HAP-1 (cell line): Measurements from ENCODE around the gene ACKR1.

ENCODE experiments used
- DNase-seq, 2 experiments: peaks; one replicate each; pipeline ENCODE4 v3.0.0-alpha.2; 2016 to 2020; ENCODE audit warnings: low spot score in 2 of 2
- H3K27me3 ChIP-seq: fragments of 250-450 bp; sonication (Bioruptor Pico); 2 replicates; pipeline ENCODE4 v1.5.1; 2020; ENCODE audit warnings: low read depth, mild to moderate bottlenecking, moderate library complexity
- H3K36me3 ChIP-seq: fragments of 250-450 bp; sonication (Bioruptor Pico); replicated peaks from 2 replicates; pipeline ENCODE4 v1.5.1; 2020; ENCODE audit warnings: mild to moderate bottlenecking
- H3K4me1 ChIP-seq: fragments of 250-450 bp; sonication (Bioruptor Pico); 2 replicates; pipeline ENCODE4 v1.5.1; 2020; ENCODE audit warnings: mild to moderate bottlenecking
- H3K4me3 ChIP-seq: fragments of 250-450 bp; sonication (Bioruptor Pico); 2 replicates; pipeline ENCODE4 v1.5.1; 2020; ENCODE audit warnings: mild to moderate bottlenecking, moderate library complexity
- H3K9me3 ChIP-seq: fragments of 250-450 bp; sonication (Bioruptor Pico); 2 replicates; pipeline ENCODE4 v1.5.1; 2020; ENCODE audit warnings: mild to moderate bottlenecking, moderate library complexity
- in situ Hi-C: fragments of 300-500 bp; cut with MboI; formaldehyde crosslinking; loops from 3 replicates; pipeline ENCODE4 v1.14.3; 2020; ENCODE audit warnings: low sequenced_read_pairs, inconsistent platforms, mixed read lengths

ACKR1 gene

DNA sequence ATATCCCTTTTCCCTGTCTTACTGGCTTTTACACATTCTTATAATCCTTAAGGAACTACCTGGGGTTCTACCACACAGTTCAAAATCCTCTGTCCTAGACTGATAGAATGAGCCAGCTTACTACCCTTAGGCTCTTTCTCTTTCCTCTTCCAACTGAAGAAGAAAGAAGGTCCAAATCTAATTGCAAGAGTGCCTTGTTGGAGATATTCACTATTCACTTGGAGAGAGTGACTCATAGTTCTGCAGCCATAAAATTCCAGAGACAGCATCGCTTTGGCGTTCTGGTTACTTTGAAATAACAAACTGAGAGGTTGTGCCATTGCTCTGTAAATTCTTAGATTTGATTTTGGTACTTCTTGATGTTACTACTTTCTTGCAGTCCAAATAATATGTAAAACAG lies 29.1 kb upstream of the ACKR1 start:
- in situ Hi-C loops: no loop called here
- DNase-seq: no peak

DNA sequence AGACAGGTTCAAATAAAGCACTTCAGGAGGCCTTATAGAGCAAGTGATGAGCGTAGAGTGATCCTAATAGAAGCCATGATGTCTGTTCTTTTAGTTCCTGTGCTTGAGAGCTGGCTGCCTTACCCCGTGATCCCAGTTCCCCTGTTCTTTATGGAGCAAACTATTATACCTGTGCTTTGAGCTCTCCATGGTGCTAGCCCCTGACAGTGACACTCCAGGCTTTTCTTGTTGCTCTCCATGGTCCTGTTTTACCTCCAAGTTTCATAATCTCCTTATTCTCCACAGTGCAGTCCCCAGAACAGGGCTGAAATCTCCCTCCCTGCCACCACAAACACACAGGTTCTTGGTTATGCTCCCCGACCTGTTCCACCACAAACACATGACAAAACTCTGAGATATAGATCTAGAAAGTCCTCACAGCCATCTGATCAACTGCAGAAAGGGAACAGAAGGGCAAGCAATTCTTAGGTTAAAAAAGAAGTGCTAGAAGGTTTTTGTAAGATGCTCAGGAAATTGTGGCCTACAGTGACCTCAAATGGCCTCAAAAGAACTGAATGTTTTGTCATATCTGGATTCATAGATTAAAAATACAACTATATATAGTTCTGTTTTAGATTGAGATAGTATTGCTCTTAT lies 27.3 kb upstream of the ACKR1 start:
- Histone ChIP-seq H3K27me3 (no peaks in the 10 kb centered on the region), H3K36me3 (no peaks in the 10 kb centered on the region), H3K4me3 (no peak overlapping the region), H3K9me3 (no peaks in the 10 kb centered on the region), H3K4me1 (no peaks in the 10 kb centered on the region)
- in situ Hi-C loops: no loop called here
- DNase-seq: peak; percentile 45 to 63

More for the DNA sequence above, 29.1 kb upstream of the ACKR1 start:
- Histone ChIP-seq H3K4me1 (no peaks in the 10 kb centered on the region), H3K4me3 (no peak overlapping the region), H3K27me3 (no peaks in the 10 kb centered on the region; the same call in 1 of the 2 replicates), H3K9me3 (no peaks in the 10 kb centered on the region), H3K36me3 (no peaks in the 10 kb centered on the region)

DNA sequence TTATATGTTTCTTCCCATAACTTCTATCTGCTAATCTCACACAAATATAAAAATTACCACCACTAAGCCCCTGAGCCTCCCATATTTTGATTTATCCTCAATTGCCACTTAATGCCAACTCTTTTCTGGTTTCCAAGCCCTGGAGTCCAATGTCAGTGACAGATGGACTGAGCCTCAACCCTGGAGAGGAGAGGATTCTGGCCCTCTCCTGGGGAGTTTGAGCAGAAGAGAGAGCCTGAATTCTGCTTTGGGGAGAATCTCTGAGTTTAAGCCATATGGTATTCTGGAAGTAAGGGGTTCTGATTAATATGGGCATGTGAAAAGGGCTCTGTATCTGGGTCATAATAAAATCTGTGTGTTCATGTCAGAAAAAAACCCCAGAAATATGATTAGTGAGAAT lies 24.8 kb upstream of the ACKR1 start:
- no peak for DNase-seq
- Histone ChIP-seq H3K9me3 (no peaks in the 10 kb centered on the region), H3K4me3 (no peak overlapping the region), H3K27me3 (no peaks in the 10 kb centered on the region), H3K4me1 (no peaks in the 10 kb centered on the region), H3K36me3 (no peaks in the 10 kb centered on the region)
- in situ Hi-C loops: no loop called here

DNA sequence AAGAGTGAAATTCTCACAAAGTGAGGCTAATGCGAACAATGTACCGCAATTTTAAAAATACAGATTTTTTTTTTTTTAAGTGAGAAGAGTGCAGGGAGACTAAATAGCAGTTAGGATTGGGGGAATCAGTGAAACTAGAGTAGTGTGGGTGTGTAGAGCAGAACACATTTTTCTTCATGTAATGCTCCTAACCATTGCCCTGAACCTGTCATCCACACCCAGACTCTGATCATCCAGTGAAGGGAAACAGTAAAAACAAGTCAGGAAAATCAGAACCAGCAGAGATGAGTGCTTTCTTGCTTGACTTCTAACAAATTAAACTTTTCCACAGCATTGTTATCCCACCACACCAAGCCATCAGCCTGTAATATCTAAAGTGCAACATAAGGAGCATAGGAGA lies 24.2 kb upstream of the ACKR1 start:
- Histone ChIP-seq H3K4me3 (no peak overlapping the region), H3K9me3 (no peaks in the 10 kb centered on the region), H3K4me1 (no peaks in the 10 kb centered on the region), H3K36me3 (no peaks in the 10 kb centered on the region), H3K27me3 (no peaks in the 10 kb centered on the region)
- in situ Hi-C loops: no loop called here
- DNase-seq: no peak

DNA sequence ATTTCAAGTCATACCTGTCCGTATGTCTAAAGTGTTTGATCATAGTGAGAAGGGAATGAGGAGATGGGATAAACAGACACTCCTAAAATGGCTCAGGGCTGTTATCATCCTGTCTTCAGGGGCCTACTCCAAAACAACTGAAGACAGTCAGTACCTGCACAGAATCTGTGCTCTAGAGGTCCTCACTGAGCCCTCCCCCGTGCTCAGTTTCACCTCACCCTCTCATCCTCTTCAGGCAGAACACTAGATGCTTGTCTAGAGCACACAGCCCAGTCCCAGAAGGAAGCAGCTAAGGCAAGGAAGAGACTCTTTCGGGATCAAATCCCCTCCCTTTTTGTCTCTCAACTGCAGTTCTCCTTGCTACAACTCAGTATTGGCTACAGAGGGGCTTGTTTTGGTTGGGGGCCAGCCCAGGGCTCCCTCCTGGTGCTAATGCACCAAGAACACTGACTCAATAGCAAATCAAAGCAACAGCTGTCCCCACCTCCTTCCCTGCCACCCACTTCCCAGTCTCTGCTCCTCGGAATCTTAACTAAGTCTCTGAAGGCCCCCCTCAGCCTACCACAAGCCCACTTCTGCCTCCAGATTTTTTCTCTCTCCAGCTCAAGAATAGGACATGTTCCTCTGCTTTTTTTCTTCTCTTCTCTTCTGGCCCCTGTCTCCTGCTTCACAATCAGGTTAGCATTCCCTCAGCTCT lies 23.2 kb upstream of the ACKR1 start:
- Histone ChIP-seq H3K4me1 (no peaks in the 10 kb centered on the region), H3K4me3 (no peak overlapping the region)
- in situ Hi-C loops: no loop called here

DNA sequence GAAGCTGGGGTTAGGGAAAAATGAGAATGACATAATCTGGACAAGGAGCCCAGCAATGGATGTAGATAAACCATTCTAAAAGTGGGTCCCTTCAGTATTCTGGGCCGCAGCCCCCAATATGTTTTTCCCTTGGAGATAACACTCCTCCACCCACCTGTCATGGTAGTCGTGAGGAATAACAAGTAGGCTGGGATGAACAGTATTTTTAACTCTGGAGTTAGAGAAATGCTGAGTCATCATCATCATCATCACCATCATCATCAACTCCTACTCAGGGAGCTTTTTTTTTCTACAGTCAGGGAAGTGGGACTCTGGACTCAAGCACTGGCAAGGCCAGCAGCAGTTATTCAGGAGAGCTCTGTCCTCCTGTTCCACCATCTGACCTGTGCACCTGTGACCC lies 20.5 kb upstream of the ACKR1 start:
- Histone ChIP-seq H3K4me3 (no peak overlapping the region), H3K27me3 (peaks cover 11% of the 10 kb centered on the region), H3K36me3 (no peaks in the 10 kb centered on the region), H3K9me3 (no peaks in the 10 kb centered on the region), H3K4me1 (no peaks in the 10 kb centered on the region)
- in situ Hi-C loops: no loop called here
- DNase-seq: no peak

More for the DNA sequence above, 23.2 kb upstream of the ACKR1 start:
- H3K9me3 ChIP-seq: no peaks in the 10 kb centered on the region
- H3K36me3 ChIP-seq: no peaks in the 10 kb centered on the region
- no peaks in the 10 kb centered on the region for H3K27me3 ChIP-seq
- DNase-seq: no peak

DNA sequence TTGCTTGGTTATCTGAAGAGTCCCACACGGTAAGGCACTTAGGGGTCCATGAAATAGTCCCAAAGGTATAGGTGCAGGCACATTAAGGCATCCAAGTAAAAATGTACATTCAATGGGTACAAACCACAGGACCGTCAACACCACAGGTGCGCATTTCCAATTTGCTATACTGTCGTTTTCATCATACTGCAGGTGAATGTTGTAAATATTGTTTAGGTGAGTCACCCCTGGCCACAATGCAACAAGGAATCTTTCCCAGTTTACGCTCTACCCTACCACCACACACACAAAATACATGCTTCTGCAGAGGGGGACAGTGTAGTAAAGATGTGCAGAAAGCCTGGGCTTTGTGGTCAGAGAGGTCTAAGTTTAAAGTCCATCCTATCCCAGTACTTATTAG lies 19.6 kb upstream of the ACKR1 start:
- DNase-seq: no peak
- in situ Hi-C loops: no loop called here
- no peak overlapping the region for H3K4me3 ChIP-seq
- no peaks in the 10 kb centered on the region for H3K9me3 ChIP-seq
- peaks cover 13% of the 10 kb centered on the region for H3K27me3 ChIP-seq
- no peaks in the 10 kb centered on the region for H3K4me1 ChIP-seq
- no peaks in the 10 kb centered on the region for H3K36me3 ChIP-seq

DNA sequence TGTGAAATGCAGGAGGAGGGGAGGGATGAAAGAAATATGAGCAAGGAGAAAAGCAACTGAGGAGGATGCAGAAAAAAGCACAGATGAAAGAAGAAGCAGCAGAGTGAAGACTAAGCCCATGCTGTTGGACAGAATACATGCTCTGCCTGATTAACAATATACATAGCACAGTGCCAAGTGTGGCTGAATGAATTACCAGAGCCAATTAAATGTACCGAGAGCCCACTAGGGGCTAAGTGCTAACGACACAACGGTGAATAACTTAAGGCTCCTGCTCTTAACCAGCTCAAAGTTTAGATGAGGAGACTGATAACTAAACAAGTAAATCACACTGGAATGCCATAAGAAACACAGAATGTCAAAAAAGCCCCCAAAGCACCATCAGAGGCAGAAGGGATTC lies 17.6 kb upstream of the ACKR1 start:
- H3K4me1 ChIP-seq: no peaks in the 10 kb centered on the region
- peaks cover 13% of the 10 kb centered on the region for H3K27me3 ChIP-seq
- H3K4me3 ChIP-seq: no peak overlapping the region
- no peak for DNase-seq
- in situ Hi-C loops: no loop called here
- no peaks in the 10 kb centered on the region for H3K36me3 ChIP-seq
- no peaks in the 10 kb centered on the region for H3K9me3 ChIP-seq

DNA sequence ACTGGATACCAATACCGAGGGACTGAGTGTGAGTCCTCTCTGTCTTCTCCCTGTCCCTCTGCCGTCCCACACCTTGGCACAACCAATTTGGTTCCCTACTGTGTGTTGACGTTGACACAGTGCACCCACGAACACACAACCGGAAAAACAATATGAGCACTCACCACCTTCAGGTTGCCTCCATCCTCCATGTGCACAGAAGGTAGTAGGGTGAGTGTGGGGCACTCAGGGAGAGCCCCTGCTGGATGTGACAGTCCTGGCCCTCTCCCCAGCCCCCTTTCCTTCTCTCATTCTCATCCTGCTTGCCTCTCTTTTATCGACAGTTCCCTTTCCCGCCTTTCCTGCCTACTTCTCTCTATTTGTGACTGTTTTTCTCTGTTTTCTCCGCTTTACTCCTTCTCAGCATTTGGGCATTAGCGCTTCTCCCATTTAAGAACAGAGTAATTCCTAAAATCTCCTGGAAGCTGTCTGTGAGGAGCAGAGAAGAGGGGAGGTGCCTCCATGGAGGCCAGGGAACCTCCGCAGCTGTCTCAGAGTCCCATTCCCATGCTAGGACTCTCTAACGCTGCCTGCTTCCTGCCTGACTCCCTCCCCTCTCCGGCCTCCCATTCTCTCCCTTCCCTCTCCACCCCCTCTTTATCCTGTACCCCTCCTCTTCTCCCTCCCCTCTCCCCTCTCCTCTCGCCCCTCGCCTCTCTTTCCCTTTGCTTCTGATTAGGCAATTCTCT lies 16.9 kb upstream of the ACKR1 start:
- no peaks in the 10 kb centered on the region for H3K4me1 ChIP-seq
- no peaks in the 10 kb centered on the region for H3K36me3 ChIP-seq
- no peak overlapping the region for H3K4me3 ChIP-seq
- H3K27me3 ChIP-seq: peaks cover 13% of the 10 kb centered on the region
- no peaks in the 10 kb centered on the region for H3K9me3 ChIP-seq
- in situ Hi-C loops: no loop called here
- no peak for DNase-seq

DNA sequence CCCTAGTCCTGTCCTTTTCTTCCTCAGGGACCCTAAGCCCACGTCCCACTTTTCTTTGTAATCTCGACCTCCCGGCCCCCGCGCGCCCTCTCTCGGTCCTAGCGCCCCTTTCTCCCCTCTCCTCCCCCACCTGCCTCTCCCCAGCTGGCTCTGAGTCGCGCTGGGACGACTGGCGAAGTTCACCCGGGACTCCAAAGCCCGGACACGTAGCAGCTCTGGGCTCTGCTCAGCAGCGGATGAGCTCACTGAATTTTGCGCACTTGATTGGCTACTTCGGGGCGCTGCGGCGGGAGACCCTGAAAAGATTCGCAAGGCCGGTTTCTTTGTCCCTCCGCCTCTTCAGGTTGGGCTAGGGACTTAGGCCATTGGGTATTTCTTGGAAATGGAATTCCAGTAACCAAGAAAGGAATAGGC lies 16.3 kb upstream of the ACKR1 start:
- in situ Hi-C loops: no loop called here
- Histone ChIP-seq H3K36me3 (no peaks in the 10 kb centered on the region), H3K9me3 (no peaks in the 10 kb centered on the region), H3K4me1 (no peaks in the 10 kb centered on the region), H3K27me3 (peaks cover 13% of the 10 kb centered on the region), H3K4me3 (no peak overlapping the region)
- no peak for DNase-seq

DNA sequence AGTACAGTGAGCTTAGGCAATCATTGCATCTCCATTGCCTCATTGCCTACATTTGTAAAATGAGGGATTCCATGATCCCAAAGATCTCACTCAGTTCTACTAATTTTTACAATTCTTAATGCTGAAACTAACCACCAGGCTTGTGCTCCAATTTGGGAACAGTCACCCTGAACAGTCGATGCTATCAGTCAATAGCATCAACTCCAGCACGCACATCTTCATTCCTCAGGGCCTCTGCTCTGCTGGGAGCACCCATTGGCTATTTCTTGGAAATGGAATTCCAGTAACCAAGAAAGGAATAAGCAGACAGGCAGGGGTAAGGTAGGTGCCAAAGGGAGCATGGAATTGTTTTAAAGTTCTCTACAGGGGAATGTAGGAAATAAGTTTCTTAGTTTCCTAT lies 14.2 kb upstream of the ACKR1 start:
- no peaks in the 10 kb centered on the region for H3K36me3 ChIP-seq
- in situ Hi-C loops: no loop called here
- H3K27me3 ChIP-seq: peaks cover 13% of the 10 kb centered on the region
- H3K4me1 ChIP-seq: no peaks in the 10 kb centered on the region
- no peaks in the 10 kb centered on the region for H3K9me3 ChIP-seq
- no peak overlapping the region for H3K4me3 ChIP-seq
- no peak for DNase-seq

DNA sequence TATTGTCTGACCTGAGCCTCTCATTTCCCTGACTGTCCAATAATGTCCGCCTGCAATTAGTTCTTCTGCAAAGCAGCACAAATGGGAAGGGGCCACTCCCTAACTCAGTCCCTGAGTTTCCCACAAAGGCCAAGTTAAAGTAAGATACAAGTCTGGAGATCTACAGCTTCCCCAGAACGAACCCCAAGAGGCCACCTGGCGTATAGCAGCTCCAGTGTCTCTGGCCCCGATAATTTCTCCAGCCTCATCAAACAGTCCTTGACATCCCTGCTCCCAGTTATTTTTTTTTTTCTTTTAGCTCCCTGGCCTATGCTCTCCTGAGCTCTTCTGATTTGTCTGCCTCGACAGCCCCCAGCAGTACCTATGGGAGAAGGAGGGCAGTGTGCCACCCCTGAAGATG lies 8.1 kb upstream of the ACKR1 start:
- no peaks in the 10 kb centered on the region for H3K36me3 ChIP-seq
- H3K27me3 ChIP-seq: no peaks in the 10 kb centered on the region
- DNase-seq: no peak
- no peaks in the 10 kb centered on the region for H3K4me1 ChIP-seq
- in situ Hi-C loops: loop anchor here (5.0 kb wide), 1 partner anchor 34 kb away; no protein-coding TSS in a partner anchor
- H3K4me3 ChIP-seq: no peak overlapping the region
- no peaks in the 10 kb centered on the region for H3K9me3 ChIP-seq

DNA sequence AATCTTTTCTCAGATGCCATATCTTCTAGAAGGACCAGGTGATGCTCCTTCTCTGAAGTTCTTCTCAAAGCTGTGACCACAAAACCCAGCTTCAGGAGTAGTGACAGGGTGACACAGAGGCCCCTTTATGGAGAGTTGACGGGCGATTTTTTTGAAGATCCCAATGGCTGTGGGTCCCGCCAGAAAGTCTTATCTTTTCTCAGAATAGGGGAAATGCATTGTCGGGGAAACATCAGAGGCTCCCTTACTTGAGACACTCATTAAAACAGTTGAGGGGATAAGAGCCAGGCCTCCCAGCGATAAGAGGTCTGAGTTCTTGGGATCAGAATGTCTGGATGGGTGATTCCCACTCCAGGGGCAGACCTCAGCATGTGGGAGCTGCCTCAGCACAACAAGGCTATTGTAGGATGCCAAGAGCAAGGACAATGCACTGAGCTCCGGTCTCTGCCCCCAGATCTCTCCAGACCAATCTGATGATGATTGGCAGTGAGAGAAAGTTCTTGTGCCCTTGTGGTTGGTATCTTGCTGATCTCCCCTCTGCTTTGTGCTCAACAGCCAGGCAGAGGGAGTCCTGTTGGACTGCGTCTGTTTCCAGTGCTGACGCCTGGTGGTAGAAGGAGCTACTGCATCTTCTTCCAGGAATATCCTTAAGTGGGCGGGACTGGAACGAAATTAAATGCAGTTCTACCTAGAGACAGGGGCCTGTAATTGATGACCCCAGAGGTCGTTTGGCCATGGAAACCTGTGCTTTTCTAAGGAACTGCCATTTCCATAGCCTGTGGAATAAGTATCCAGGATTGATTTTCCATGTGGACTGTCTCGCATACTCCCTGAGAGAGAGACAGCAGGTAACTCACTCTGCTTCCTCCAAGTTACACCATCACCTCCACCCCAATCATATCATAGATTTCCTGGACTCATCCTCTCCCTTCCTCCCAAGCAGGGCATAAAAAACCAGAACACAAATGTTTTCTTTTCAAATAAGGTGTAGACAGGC lies 6.8 kb upstream of the ACKR1 start:
- Histone ChIP-seq H3K4me3 (no peak overlapping the region), H3K9me3 (no peaks in the 10 kb centered on the region), H3K4me1 (no peaks in the 10 kb centered on the region), H3K27me3 (no peaks in the 10 kb centered on the region), H3K36me3 (no peaks in the 10 kb centered on the region)
- in situ Hi-C loops: loop anchor here (5.0 kb wide), 1 partner anchor 36 kb away; no protein-coding TSS in a partner anchor
- peak; percentile 20 to 77 for DNase-seq
